GM19238 (cell line): ENCODE results near the gene HMBS.
A peak's percentile ranks its signal among the peaks of the same experiment; 100 is the strongest.
"Not testable (repeated sequence)": the region's sequence is repeated elsewhere in the genome, so short reads cannot be mapped to it uniquely, and the experiment has no call there.

ENCODE experiments used
- DNase-seq: peaks from one replicate; pipeline ENCODE4 v3.0.0; 2011; ENCODE audit warnings: low spot score; ENCODE audit not compliant: insufficient read length

HMBS gene

GRCh38 chr11:119100994-119101758 lies 16.5 kb downstream of the HMBS start:
- DNase-seq = peak; percentile 32

- peak; percentile 74 for DNase-seq
Observed at GRCh38 chr11:119101759-119102423, 17.2 kb downstream of the HMBS start, which contains the start of gene DPAGT1. Gene DPAGT1, minus strand, starts transcription at chr11:119101853. Its CDS starts 198 bp downstream, at chr11:119101655.

GRCh38 chr11:119103161-119103664 lies 18.5 kb downstream of the HMBS start:
- DNase-seq = not testable (repeated sequence)

- no peak for DNase-seq
Observed at GRCh38 chr11:119103793-119104192, 19.1 kb downstream of the HMBS start.

- peak; percentile 93 for DNase-seq
Observed at GRCh38 chr11:119106564-119107537, 22.2 kb downstream of the HMBS start, which contains the start of gene C2CD2L. Gene C2CD2L, plus strand, starts transcription at chr11:119107344. Its CDS starts 398 bp downstream, at chr11:119107742.

GRCh38 chr11:119107538-119108145 lies 23.0 kb downstream of the HMBS start:
- DNase-seq = no peak

- peak; percentile 37 for DNase-seq
Observed at GRCh38 chr11:119108146-119108856, 23.6 kb downstream of the HMBS start.

GRCh38 chr11:119108857-119109221 lies 24.2 kb downstream of the HMBS start:
- DNase-seq = no peak

- no peak for DNase-seq
Observed at GRCh38 chr11:119109843-119110242, 25.2 kb downstream of the HMBS start.

- no peak for DNase-seq
Observed at GRCh38 chr11:119110439-119110838, 25.8 kb downstream of the HMBS start.

GRCh38 chr11:119111361-119111925 lies 26.8 kb downstream of the HMBS start:
- no peak for DNase-seq

GRCh38 chr11:119112314-119113020 lies 27.8 kb downstream of the HMBS start:
- no peak for DNase-seq

- DNase-seq = no peak
Observed at GRCh38 chr11:119113716-119114115, 29.0 kb downstream of the HMBS start.

- no peak for DNase-seq
Observed at GRCh38 chr11:119114351-119114750, 29.7 kb downstream of the HMBS start.

GRCh38 chr11:119115484-119116234 lies 31.0 kb downstream of the HMBS start:
- no peak for DNase-seq

GRCh38 chr11:119116235-119116594 lies 31.5 kb downstream of the HMBS start:
- no peak for DNase-seq

GRCh38 chr11:119116601-119117000 lies 31.9 kb downstream of the HMBS start:
- DNase-seq = no peak

- DNase-seq = no peak
Observed at GRCh38 chr11:119117004-119117706, 32.5 kb downstream of the HMBS start.
